HG03108 (cell line): Measurements from ENCODE around the gene CELSR2.

Experiments
- ATAC-seq: cut with Tn5 transposase; IDR thresholded peaks from one replicate; pipeline ENCODE4 v1.9.1; 2021; ENCODE audit warnings: moderate library complexity; ENCODE audit not compliant: unreplicated experiment

Gene CELSR2

DNA sequence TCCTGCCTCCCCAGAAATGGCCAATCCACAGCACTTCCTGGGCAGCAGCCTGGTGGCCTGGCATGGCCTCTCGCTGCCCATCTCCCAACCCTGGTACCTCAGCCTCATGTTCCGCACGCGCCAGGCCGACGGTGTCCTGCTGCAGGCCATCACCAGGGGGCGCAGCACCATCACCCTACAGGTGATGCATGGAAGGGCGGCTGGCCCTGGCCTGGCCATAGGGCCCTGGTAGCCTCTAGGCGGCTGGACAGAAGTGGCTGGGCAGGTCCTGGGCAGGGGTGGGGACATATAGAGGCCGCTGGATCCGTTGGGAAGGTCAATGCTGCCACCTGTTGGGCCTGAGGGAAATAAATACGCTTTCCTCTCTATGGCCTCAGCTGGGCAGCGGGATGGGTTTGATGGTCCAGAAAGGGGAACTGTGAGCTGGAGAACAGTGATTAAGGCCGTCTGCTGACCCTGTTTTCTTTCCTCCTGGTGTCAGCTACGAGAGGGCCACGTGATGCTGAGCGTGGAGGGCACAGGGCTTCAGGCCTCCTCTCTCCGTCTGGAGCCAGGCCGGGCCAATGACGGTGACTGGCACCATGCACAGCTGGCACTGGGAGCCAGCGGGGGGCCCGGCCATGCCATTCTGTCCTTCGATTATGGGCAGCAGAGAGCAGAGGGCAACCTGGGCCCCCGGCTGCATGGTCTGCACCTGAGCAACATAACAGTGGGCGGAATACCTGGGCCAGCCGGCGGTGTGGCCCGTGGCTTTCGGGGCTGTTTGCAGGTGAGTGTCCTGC is 14.4 kb downstream of the CELSR2 start:
- ATAC-seq: no peak

DNA sequence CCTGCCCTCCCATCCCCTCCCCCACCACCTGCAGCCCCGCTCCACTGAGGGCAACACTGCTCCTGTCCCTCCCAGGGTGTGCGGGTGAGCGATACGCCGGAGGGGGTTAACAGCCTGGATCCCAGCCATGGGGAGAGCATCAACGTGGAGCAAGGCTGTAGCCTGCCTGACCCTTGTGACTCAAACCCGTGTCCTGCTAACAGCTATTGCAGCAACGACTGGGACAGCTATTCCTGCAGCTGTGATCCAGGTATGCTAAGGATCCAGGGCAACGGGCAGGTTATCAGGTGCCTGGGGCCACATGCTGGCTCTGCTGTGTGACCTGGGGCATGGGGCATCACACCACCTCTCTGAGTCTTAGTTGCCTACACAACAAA is 15.0 kb downstream of the CELSR2 start:
- ATAC-seq: no peak

DNA sequence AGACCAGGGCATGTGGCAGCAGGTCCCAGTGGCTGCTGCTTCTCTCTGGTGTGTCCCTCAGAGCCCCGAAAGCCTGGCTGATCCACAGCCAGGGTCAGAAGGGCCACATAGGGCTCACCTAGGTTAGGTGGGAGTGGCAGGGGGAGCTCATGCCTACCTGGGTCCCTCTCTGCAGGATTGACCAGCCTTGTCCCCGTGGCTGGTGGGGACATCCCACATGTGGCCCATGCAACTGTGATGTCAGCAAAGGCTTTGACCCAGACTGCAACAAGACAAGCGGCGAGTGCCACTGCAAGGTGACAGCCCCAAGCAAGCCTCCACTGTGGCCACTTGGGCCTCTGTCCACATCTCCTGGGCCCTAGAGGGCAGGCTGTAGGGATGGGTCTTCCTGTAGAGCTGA is 15.7 kb downstream of the CELSR2 start:
- no peak for ATAC-seq

DNA sequence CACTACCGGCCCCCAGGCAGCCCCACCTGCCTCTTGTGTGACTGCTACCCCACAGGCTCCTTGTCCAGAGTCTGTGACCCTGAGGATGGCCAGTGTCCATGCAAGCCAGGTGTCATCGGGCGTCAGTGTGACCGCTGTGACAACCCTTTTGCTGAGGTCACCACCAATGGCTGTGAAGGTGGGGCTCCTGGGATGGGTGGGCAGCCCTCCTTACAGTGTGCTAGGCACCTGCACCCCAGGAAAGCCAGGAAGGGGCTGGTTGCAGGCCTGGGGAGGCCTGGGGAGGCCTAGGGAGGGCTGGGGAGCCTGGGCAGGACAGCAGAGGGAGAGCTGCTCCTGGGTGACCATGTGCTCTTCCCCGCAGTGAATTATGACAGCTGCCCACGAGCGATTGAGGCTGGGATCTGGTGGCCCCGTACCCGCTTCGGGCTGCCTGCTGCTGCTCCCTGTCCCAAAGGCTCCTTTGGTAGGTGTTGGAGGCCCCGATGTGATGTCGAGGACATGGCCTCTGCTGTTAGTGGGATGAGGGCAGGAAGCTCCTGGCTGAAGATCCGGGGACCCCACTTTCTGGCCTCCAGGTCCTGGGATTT is 16.5 kb downstream of the CELSR2 start:
- no peak for ATAC-seq

DNA sequence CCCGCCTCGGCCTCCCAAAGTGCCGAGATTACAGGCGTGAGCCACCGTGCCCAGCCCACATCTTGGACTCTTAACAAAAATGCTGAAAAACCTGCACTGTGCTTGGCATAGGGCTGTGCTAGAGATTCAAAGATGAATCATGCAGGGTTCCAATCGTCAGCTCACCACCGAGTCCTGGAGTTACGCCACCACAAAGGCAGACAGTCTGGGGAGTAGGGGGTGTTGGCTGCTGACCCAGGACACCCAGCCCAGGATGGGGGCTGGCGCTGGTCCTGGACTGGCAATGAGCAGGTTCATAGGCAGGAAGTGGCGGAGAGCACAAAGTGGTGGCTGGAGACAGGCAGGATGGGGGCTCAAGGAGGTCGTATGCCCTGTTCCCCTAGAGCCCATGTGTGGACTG is 17.6 kb downstream of the CELSR2 start:
- ATAC-seq: no peak

DNA sequence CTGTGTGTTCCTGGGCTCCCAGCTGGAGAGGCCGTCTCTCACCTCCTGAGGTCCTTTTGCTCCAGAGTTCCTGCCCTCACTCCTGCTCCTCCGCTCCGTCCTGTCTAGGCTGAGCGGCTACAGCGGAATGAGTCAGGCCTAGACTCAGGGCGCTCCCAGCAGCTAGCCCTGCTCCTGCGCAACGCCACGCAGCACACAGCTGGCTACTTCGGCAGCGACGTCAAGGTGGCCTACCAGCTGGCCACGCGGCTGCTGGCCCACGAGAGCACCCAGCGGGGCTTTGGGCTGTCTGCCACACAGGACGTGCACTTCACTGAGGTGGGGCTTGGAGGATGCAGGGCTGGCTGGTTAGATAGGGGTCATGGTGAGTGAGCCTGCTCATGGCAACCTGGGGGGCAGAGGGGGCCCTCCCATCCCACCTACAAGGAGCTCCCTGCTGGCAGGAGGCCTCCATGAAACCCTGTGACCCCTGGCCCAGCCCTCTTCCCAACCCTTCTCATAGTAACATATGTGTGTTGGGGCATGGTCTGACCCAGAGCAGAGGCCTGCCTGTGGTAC is 18.5 kb downstream of the CELSR2 start:
- no peak for ATAC-seq

DNA sequence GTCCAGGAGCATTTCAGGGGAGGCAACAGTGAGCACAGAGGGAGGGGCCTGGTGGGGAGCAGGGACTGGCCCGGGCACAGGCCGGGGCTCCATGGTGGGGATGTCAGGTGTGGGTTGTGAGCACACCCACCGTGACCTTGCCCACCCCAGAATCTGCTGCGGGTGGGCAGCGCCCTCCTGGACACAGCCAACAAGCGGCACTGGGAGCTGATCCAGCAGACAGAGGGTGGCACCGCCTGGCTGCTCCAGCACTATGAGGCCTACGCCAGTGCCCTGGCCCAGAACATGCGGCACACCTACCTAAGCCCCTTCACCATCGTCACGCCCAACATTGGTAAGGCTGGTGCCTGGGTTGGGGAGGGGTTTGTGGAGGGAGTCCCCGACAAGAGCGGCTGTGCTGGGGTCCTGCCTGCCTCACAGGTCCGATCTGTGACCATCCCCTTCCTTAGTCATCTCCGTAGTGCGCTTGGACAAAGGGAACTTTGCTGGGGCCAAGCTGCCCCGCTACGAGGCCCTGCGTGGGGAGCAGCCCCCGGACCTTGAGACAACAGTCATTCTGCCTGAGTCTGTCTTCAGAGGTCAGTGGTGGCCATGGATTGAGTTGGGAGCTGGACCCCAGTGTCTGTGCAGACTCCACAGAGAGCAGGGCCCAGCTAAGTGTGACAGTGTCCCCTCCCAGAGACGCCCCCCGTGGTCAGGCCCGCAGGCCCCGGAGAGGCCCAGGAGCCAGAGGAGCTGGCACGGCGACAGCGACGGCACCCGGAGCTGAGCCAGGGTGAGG is 19.3 kb downstream of the CELSR2 start:
- ATAC-seq: no peak

DNA sequence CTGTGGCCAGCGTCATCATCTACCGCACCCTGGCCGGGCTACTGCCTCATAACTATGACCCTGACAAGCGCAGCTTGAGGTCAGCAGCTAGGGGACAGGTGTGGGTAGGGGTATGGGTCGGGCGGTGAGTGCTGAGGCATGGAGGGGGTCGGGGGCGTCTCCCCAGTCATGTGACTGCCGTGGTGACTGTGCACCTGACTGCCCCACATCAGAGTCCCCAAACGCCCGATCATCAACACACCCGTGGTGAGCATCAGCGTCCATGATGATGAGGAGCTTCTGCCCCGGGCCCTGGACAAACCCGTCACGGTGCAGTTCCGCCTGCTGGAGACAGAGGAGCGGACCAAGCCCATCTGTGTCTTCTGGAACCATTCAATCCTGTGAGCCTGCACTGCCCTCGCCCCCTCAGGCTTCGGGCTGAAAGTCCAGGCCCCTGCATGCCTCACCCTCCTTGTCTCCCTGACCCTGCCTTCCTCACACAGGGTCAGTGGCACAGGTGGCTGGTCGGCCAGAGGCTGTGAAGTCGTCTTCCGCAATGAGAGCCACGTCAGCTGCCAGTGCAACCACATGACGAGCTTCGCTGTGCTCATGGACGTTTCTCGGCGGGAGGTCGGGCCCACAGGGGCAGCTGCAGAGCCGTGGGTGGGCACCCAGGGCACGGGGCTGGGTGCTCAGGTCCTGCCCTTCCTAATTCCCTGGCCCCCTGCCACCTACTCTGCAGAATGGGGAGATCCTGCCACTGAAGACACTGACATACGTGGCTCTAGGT is 20.1 kb downstream of the CELSR2 start:
- ATAC-seq: no peak

DNA sequence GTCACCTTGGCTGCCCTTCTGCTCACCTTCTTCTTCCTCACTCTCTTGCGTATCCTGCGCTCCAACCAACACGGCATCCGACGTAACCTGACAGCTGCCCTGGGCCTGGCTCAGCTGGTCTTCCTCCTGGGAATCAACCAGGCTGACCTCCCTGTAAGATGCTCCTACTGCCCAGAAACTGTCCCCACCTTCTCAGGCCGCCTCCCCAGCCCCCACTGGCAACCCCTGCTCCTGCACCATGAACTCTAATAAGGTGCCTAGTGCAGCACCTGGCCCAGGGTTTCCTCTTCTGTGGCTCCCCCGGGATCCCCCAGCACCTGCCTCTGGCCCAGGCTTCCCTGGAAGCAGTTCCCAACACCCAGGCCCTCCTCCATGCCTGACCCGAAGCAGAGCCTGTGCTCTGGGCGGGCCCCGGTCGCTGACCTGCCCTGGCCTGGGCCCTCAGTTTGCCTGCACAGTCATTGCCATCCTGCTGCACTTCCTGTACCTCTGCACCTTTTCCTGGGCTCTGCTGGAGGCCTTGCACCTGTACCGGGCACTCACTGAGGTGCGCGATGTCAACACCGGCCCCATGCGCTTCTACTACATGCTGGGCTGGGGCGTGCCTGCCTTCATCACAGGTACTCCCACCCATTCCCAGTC is 20.8 kb downstream of the CELSR2 start:
- ATAC-seq: no peak

DNA sequence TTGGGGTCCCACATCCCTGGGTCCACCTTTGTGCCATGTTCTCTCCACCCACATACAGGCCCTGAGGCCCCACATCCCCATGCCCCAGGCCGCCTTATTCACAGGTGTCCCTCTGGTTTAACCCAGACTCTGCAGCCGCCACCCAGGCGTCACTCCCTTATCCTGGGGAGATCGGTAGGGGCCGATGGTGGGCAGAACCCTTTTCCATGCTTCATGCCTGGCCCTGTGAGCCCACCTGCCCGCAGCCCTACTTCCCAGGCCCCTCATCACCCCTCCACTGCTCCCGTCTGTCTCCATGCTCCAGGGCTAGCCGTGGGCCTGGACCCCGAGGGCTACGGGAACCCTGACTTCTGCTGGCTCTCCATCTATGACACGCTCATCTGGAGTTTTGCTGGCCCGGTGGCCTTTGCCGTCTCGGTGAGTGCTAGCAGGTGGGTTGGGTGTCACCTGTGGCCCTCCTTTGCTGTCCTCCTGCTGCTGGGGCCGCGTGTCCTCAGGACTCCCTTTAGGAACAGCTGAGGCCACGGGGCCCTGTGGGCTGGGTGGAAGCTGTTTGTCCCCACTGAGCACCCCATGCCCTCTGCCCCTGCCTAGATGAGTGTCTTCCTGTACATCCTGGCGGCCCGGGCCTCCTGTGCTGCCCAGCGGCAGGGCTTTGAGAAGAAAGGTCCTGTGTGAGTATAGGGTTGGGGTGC is 21.4 kb downstream of the CELSR2 start:
- ATAC-seq: no peak

DNA sequence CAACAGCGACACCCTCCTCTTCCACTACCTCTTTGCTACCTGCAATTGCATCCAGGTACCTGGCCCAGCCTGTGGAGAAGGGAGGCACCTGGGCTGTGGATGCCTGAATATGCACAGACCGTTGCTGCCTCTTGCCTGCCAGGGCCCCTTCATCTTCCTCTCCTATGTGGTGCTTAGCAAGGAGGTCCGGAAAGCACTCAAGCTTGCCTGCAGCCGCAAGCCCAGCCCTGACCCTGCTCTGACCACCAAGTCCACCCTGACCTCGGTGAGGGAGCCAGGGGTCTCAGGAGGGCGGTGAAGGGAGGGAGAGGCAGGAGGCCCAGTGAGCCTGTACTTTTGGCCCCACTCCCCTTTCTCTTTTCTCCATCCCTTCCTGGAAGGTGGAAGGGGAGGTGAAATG is 22.1 kb downstream of the CELSR2 start:
- ATAC-seq: no peak

DNA sequence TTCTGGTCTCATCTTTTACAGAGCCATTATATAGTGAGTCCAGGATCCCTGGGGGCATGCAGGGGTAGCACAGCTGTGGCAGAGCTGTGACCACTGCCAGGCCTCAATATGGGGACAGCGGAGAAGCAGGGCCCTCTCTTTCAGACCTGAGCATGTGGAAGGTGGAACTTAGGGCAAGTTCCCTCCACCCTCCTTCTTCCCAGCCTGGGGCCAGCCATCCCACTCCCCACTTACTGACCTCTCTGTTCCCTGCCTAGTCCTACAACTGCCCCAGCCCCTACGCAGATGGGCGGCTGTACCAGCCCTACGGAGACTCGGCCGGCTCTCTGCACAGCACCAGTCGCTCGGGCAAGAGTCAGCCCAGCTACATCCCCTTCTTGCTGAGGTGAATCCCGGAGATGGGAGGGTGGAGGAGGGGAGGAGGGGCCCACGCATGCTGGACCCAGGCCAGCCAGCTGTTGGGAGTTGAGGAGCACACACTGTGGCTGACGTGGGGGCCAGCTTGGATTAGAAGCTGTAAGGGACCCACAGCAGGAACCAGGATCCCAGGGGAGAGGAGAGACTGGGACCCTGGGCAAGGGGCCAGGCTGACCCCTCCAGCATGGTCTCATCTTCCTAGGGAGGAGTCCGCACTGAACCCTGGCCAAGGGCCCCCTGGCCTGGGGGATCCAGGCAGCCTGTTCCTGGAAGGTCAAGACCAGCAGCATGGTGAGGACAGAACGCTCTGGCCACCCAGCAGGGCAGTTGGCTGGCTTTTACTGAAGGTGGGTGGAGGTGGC is 22.9 kb downstream of the CELSR2 start:
- no peak for ATAC-seq

DNA sequence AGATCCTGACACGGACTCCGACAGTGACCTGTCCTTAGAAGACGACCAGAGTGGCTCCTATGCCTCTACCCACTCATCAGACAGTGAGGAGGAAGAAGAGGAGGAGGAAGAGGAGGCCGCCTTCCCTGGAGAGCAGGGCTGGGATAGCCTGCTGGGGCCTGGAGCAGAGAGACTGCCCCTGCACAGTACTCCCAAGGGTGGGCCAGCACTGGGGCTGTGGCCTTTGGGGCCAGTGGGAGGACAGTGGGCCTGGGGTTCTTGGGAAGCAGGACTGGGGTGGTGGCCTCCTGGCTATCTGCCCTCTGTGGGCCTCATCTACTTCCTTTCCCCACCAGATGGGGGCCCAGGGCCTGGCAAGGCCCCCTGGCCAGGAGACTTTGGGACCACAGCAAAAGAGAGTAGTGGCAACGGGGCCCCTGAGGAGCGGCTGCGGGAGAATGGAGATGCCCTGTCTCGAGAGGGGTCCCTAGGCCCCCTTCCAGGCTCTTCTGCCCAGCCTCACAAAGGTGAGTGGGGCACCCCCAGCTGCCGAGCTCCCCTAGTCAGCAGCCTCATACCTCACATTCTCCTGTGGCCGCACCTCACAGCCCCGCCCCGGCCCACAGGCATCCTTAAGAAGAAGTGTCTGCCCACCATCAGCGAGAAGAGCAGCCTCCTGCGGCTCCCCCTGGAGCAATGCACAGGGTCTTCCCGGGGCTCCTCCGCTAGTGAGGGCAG is 23.6 kb downstream of the CELSR2 start:
- no peak for ATAC-seq

DNA sequence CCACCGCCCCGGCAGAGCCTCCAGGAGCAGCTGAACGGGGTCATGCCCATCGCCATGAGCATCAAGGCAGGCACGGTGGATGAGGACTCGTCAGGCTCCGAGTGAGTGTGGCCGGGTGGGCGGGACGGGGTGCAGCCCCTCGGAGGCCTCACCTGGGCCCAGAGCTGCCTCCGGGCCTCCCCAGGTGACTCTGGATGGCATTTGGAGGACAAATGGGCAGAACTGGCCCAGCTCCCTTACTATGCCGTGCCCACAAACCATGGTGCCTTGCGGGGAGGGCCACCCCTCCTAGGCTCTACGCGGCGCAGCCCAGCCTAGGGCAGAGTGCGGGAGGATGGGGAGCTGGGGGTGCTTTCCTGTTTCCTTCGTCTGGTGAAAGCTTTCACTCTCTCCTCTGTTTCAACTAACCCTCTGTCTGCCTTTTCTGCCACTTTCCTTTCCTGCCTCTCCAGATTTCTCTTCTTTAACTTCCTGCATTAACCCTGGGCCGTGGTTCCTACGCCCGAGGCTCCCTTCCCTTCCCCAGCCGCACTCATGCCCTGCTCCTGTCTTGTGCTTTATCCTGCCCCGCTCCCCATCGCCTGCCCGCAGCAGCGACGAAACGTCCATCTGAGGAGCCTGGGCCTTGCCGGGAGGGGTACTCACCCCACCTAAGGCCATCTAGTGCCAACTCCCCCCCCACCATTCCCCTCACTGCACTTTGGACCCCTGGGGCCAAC is 24.4 kb downstream of the CELSR2 start:
- ATAC-seq: no peak

DNA sequence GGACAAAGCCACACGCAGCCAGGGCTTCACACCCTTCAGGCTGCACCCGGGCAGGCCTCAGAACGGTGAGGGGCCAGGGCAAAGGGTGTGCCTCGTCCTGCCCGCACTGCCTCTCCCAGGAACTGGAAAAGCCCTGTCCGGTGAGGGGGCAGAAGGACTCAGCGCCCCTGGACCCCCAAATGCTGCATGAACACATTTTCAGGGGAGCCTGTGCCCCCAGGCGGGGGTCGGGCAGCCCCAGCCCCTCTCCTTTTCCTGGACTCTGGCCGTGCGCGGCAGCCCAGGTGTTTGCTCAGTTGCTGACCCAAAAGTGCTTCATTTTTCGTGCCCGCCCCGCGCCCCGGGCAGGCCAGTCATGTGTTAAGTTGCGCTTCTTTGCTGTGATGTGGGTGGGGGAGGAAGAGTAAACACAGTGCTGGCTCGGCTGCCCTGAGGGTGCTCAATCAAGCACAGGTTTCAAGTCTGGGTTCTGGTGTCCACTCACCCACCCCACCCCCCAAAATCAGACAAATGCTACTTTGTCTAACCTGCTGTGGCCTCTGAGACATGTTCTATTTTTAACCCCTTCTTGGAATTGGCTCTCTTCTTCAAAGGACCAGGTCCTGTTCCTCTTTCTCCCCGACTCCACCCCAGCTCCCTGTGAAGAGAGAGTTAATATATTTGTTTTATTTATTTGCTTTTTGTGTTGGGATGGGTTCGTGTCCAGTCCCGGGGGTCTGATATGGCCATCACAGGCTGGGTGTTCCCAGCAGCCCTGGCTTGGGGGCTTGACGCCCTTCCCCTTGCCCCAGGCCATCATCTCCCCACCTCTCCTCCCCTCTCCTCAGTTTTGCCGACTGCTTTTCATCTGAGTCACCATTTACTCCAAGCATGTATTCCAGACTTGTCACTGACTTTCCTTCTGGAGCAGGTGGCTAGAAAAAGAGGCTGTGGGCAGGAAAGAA is 25.5 kb downstream of the CELSR2 start:
- no peak for ATAC-seq

DNA sequence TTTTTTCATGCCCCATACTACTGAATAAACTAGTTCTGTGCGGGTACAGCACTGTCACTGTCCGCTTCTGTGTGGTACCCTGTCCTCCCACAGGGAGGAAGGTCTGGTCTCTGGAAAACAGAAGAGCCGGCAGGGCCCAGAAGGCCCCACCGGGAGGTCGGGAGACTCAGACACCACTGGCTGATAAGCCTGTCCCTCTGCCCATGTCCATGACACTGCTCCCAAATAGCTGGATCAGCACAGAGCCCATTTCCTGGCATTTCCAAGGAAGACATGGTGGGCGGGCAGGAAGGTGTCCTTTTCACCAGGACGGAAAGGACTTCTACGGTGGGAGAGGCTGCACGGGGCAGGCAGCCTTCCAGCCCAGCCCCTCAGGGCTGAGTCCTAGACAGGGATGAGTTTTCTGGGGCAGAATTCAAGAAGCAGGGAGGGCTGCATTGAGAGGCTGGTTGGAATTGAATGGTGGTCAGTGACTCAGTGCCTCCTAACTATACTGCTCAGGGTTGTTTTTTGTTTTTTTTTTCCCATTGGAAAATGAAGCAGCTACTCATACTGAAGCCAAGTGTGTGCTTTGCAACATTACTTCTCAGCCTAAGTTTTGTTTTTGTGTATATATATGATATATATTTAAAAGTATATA is 26.5 kb downstream of the CELSR2 start:
- no peak for ATAC-seq
